WTC11 (cell line): Measurements from ENCODE around the gene SLC2A10. TPM values are rescaled to one million over a fixed set of nuclear protein-coding genes. Genes with fewer than 3 reads are reported as not detected.

Experiments used
- CBFB ChIP-seq: sonication (generic); formaldehyde crosslinking; IDR thresholded peaks from 2 replicates; pipeline ENCODE4 v1.8.1; 2022; ENCODE audit warnings: mild to moderate bottlenecking, low read depth, missing genetic modification reagents
- ELF4 ChIP-seq: sonication (generic); formaldehyde crosslinking; IDR thresholded peaks from 2 replicates; pipeline ENCODE4 v1.8.1; 2022; ENCODE audit warnings: low read depth, mild to moderate bottlenecking, moderate library complexity, missing genetic modification reagents
- EMX1 ChIP-seq: fragments of 250-450 bp; sonication (Bioruptor Pico); IDR thresholded peaks from 2 replicates; pipeline ENCODE4 v1.8.0; 2021; ENCODE audit warnings: mild to moderate bottlenecking
- FOXJ3 ChIP-seq: sonication (generic); formaldehyde crosslinking; IDR thresholded peaks from 2 replicates; pipeline ENCODE4 v1.9.0; 2021; ENCODE audit warnings: missing genetic modification reagents, mild to moderate bottlenecking, borderline replicate concordance
- JUN ChIP-seq: sonication (generic); formaldehyde crosslinking; IDR thresholded peaks from 2 replicates; pipeline ENCODE4 v1.8.0; 2023; ENCODE audit warnings: mild to moderate bottlenecking, missing genetic modification reagents
- KAT7 ChIP-seq: sonication (generic); formaldehyde crosslinking; IDR thresholded peaks from 2 replicates; pipeline ENCODE4 v1.8.1; 2023; ENCODE audit warnings: missing genetic modification reagents, mild to moderate bottlenecking, borderline replicate concordance
- NFYB ChIP-seq: sonication (generic); formaldehyde crosslinking; conservative IDR thresholded peaks from 2 replicates; pipeline ENCODE4 v1.8.0; 2022; ENCODE audit warnings: low read depth, missing genetic modification reagents
- NR2C2 ChIP-seq: sonication (generic); formaldehyde crosslinking; IDR thresholded peaks from 2 replicates; pipeline ENCODE4 v1.8.0; 2022; ENCODE audit warnings: mild to moderate bottlenecking, missing genetic modification reagents
- OVOL2 ChIP-seq: fragments of 250-450 bp; sonication (Bioruptor Pico); IDR thresholded peaks from 2 replicates; pipeline ENCODE4 v1.9.0; 2021; ENCODE audit warnings: mild to moderate bottlenecking, borderline replicate concordance
- RORB ChIP-seq: fragments of 250-450 bp; sonication (Bioruptor Pico); IDR thresholded peaks from 2 replicates; pipeline ENCODE4 v1.9.0; 2021; ENCODE audit warnings: mild to moderate bottlenecking
- SMAD3 ChIP-seq: sonication (generic); formaldehyde crosslinking; IDR thresholded peaks from 2 replicates; pipeline ENCODE4 v1.8.0; 2022; ENCODE audit warnings: missing genetic modification reagents, mild to moderate bottlenecking, borderline replicate concordance
- SMAD4 ChIP-seq: sonication (generic); formaldehyde crosslinking; IDR thresholded peaks from 2 replicates; pipeline ENCODE4 v1.8.0; 2022; ENCODE audit warnings: mild to moderate bottlenecking, missing genetic modification reagents
- ZNF121 ChIP-seq: sonication (generic); formaldehyde crosslinking; IDR thresholded peaks from 2 replicates; pipeline ENCODE4 v1.8.0; 2023; ENCODE audit warnings: missing genetic modification reagents
- total RNA-seq: library from RNA; stranded (reverse); gene quantifications from 3 replicates; pipeline ENCODE4 v1.2.3, GENCODE V29; 2021
- TF ChIP-seq, protein P1 (sequence below): sonication (generic); formaldehyde crosslinking; IDR thresholded peaks from 2 replicates; pipeline ENCODE4 v1.8.1; 2023; ENCODE audit warnings: mild to moderate bottlenecking, missing genetic modification reagents, moderate library complexity
- TF ChIP-seq, protein P2 (sequence below): fragments of 250-450 bp; sonication (Bioruptor Pico); IDR thresholded peaks from 2 replicates; pipeline ENCODE4 v1.9.0; 2021; ENCODE audit warnings: mild to moderate bottlenecking
- TF ChIP-seq, protein P3 (sequence below): sonication (generic); formaldehyde crosslinking; IDR thresholded peaks from 2 replicates; pipeline ENCODE4 v1.8.0; 2022; ENCODE audit warnings: mild to moderate bottlenecking, missing genetic modification reagents
- TF ChIP-seq, protein P4 (sequence below): sonication (generic); formaldehyde crosslinking; IDR thresholded peaks from 2 replicates; pipeline ENCODE4 v1.8.1; 2022; ENCODE audit warnings: mild to moderate bottlenecking, missing genetic modification reagents, moderate library complexity, borderline replicate concordance
- TF ChIP-seq, protein P5 (sequence below): sonication (generic); formaldehyde crosslinking; IDR thresholded peaks from 2 replicates; pipeline ENCODE4 v1.8.0; 2023; ENCODE audit warnings: missing genetic modification reagents
- TF ChIP-seq, protein P6 (sequence below): fragments of 250-450 bp; sonication (Bioruptor Pico); IDR thresholded peaks from 2 replicates; pipeline ENCODE4 v1.9.0; 2021; ENCODE audit warnings: moderate library complexity, mild to moderate bottlenecking, inconsistent platforms, borderline replicate concordance
- TF ChIP-seq, protein P7 (sequence below): sonication (generic); formaldehyde crosslinking; IDR thresholded peaks from 2 replicates; pipeline ENCODE4 v1.8.1; 2022; ENCODE audit warnings: mild to moderate bottlenecking, moderate library complexity, missing genetic modification reagents
- TF ChIP-seq, protein P8 (sequence below): sonication (generic); formaldehyde crosslinking; IDR thresholded peaks from 2 replicates; pipeline ENCODE4 v1.8.1; 2022; ENCODE audit warnings: low read depth, missing genetic modification reagents, borderline replicate concordance
- TF ChIP-seq, protein P9 (sequence below): sonication (generic); formaldehyde crosslinking; IDR thresholded peaks from 2 replicates; pipeline ENCODE4 v1.8.0; 2022; ENCODE audit warnings: missing genetic modification reagents
- TF ChIP-seq, protein P10 (sequence below): sonication (generic); formaldehyde crosslinking; IDR thresholded peaks from 2 replicates; pipeline ENCODE4 v1.8.1; 2023; ENCODE audit warnings: mild to moderate bottlenecking, missing genetic modification reagents
- TF ChIP-seq, protein P11 (sequence below): sonication (generic); formaldehyde crosslinking; IDR thresholded peaks from 2 replicates; pipeline ENCODE4 v1.8.1; 2023; ENCODE audit warnings: mild to moderate bottlenecking, moderate library complexity, missing genetic modification reagents

The SLC2A10 gene
- total RNA-seq, 1 experiment from 2014 or later = 8.0 TPM

DNA sequence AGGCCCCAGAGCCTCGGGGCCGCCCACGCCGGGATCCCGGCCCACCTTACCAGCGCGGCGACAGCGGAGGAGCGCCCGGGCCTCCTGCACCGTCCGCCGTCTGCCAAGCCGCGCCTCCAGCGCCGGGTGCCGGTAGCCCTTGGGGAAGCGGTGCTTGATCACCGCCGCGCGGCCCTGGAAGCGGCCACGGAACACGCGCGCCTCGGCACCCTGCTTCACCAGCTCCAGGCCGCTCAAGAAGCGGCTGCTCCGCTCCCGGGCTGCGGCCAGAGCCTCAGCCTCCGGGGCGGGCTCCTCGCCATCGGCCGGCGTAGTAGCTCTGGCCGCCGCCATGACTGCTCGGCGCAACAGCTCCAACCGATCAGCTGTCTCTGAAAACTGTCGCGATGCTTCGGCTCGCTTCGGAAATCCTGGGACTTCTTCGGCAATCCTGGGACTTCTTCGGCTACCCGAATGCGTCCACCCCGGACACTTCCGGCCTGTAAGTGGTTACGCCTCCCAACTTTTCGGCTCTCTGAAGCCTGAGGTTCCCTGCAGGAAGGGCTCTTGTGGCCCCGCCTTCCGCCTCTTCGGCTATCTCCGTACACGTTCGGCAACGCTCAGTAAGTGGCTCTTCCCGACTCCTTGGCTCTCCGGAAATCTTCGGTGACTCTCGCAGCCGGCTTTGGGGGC is 20.2 kb upstream of the SLC2A10 start, which contains the start of gene TP53RK (continued):
- TF ChIP-seq KAT7 (CRISPR knock-in tag) (peak; percentile 75; the same call in 1 of the 2 replicates), JUN (CRISPR knock-in tag) (peak; percentile 64; the same call in 1 of the 2 replicates), CBFB (CRISPR knock-in tag) (0 out of 2 replicates have a peak, but pooled peaks have one; percentile 61), EMX1 (no peak), RORB (no peak), SMAD4 (CRISPR knock-in tag) (no peak), OVOL2 (no peak), NFYB (CRISPR knock-in tag) (no peak), NR2C2 (CRISPR knock-in tag) (no peak), FOXJ3 (no peak), ZNF121 (no peak), ELF4 (0 out of 2 replicates have a peak, but pooled peaks have one; percentile 42), SMAD3 (no peak; the same call in 1 of the 2 replicates)
- TF ChIP-seq, protein P1, sequence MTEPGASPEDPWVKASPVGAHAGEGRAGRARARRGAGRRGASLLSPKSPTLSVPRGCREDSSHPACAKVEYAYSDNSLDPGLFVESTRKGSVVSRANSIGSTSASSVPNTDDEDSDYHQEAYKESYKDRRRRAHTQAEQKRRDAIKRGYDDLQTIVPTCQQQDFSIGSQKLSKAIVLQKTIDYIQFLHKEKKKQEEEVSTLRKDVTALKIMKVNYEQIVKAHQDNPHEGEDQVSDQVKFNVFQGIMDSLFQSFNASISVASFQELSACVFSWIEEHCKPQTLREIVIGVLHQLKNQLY = no peak
- TF ChIP-seq, protein P2, sequence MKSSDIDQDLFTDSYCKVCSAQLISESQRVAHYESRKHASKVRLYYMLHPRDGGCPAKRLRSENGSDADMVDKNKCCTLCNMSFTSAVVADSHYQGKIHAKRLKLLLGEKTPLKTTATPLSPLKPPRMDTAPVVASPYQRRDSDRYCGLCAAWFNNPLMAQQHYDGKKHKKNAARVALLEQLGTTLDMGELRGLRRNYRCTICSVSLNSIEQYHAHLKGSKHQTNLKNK (CRISPR knock-in tag) = no peak
- TF ChIP-seq, protein P3, sequence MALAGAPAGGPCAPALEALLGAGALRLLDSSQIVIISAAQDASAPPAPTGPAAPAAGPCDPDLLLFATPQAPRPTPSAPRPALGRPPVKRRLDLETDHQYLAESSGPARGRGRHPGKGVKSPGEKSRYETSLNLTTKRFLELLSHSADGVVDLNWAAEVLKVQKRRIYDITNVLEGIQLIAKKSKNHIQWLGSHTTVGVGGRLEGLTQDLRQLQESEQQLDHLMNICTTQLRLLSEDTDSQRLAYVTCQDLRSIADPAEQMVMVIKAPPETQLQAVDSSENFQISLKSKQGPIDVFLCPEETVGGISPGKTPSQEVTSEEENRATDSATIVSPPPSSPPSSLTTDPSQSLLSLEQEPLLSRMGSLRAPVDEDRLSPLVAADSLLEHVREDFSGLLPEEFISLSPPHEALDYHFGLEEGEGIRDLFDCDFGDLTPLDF (CRISPR knock-in tag) = no peak
- TF ChIP-seq, protein P4, sequence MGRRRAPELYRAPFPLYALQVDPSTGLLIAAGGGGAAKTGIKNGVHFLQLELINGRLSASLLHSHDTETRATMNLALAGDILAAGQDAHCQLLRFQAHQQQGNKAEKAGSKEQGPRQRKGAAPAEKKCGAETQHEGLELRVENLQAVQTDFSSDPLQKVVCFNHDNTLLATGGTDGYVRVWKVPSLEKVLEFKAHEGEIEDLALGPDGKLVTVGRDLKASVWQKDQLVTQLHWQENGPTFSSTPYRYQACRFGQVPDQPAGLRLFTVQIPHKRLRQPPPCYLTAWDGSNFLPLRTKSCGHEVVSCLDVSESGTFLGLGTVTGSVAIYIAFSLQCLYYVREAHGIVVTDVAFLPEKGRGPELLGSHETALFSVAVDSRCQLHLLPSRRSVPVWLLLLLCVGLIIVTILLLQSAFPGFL (CRISPR knock-in tag) = no peak
- TF ChIP-seq, protein P5, sequence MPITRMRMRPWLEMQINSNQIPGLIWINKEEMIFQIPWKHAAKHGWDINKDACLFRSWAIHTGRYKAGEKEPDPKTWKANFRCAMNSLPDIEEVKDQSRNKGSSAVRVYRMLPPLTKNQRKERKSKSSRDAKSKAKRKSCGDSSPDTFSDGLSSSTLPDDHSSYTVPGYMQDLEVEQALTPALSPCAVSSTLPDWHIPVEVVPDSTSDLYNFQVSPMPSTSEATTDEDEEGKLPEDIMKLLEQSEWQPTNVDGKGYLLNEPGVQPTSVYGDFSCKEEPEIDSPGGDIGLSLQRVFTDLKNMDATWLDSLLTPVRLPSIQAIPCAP (CRISPR knock-in tag) = no peak
- TF ChIP-seq, protein P6, sequence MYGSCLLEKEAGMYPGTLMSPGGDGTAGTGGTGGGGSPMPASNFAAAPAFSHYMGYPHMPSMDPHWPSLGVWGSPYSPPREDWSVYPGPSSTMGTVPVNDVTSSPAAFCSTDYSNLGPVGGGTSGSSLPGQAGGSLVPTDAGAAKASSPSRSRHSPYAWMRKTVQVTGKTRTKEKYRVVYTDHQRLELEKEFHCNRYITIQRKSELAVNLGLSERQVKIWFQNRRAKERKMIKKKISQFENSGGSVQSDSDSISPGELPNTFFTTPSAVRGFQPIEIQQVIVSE (CRISPR knock-in tag) = no peak
- TF ChIP-seq, protein P7, sequence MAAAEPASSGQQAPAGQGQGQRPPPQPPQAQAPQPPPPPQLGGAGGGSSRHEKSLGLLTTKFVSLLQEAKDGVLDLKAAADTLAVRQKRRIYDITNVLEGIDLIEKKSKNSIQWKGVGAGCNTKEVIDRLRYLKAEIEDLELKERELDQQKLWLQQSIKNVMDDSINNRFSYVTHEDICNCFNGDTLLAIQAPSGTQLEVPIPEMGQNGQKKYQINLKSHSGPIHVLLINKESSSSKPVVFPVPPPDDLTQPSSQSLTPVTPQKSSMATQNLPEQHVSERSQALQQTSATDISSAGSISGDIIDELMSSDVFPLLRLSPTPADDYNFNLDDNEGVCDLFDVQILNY (CRISPR knock-in tag) = no peak
- TF ChIP-seq, protein P8, sequence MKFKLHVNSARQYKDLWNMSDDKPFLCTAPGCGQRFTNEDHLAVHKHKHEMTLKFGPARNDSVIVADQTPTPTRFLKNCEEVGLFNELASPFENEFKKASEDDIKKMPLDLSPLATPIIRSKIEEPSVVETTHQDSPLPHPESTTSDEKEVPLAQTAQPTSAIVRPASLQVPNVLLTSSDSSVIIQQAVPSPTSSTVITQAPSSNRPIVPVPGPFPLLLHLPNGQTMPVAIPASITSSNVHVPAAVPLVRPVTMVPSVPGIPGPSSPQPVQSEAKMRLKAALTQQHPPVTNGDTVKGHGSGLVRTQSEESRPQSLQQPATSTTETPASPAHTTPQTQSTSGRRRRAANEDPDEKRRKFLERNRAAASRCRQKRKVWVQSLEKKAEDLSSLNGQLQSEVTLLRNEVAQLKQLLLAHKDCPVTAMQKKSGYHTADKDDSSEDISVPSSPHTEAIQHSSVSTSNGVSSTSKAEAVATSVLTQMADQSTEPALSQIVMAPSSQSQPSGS (CRISPR knock-in tag) = no peak
- TF ChIP-seq, protein P9, sequence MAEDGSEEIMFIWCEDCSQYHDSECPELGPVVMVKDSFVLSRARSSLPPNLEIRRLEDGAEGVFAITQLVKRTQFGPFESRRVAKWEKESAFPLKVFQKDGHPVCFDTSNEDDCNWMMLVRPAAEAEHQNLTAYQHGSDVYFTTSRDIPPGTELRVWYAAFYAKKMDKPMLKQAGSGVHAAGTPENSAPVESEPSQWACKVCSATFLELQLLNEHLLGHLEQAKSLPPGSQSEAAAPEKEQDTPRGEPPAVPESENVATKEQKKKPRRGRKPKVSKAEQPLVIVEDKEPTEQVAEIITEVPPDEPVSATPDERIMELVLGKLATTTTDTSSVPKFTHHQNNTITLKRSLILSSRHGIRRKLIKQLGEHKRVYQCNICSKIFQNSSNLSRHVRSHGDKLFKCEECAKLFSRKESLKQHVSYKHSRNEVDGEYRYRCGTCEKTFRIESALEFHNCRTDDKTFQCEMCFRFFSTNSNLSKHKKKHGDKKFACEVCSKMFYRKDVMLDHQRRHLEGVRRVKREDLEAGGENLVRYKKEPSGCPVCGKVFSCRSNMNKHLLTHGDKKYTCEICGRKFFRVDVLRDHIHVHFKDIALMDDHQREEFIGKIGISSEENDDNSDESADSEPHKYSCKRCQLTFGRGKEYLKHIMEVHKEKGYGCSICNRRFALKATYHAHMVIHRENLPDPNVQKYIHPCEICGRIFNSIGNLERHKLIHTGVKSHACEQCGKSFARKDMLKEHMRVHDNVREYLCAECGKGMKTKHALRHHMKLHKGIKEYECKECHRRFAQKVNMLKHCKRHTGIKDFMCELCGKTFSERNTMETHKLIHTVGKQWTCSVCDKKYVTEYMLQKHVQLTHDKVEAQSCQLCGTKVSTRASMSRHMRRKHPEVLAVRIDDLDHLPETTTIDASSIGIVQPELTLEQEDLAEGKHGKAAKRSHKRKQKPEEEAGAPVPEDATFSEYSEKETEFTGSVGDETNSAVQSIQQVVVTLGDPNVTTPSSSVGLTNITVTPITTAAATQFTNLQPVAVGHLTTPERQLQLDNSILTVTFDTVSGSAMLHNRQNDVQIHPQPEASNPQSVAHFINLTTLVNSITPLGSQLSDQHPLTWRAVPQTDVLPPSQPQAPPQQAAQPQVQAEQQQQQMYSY = no peak
- TF ChIP-seq, protein P10, sequence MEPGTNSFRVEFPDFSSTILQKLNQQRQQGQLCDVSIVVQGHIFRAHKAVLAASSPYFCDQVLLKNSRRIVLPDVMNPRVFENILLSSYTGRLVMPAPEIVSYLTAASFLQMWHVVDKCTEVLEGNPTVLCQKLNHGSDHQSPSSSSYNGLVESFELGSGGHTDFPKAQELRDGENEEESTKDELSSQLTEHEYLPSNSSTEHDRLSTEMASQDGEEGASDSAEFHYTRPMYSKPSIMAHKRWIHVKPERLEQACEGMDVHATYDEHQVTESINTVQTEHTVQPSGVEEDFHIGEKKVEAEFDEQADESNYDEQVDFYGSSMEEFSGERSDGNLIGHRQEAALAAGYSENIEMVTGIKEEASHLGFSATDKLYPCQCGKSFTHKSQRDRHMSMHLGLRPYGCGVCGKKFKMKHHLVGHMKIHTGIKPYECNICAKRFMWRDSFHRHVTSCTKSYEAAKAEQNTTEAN (CRISPR knock-in tag) = no peak
- TF ChIP-seq, protein P11, sequence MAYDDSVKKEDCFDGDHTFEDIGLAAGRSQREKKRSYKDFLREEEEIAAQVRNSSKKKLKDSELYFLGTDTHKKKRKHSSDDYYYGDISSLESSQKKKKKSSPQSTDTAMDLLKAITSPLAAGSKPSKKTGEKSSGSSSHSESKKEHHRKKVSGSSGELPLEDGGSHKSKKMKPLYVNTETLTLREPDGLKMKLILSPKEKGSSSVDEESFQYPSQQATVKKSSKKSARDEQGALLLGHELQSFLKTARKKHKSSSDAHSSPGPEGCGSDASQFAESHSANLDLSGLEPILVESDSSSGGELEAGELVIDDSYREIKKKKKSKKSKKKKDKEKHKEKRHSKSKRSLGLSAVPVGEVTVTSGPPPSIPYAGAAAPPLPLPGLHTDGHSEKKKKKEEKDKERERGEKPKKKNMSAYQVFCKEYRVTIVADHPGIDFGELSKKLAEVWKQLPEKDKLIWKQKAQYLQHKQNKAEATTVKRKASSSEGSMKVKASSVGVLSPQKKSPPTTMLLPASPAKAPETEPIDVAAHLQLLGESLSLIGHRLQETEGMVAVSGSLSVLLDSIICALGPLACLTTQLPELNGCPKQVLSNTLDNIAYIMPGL = peak; percentile 79; the same call in 1 of the 2 replicates
